Fibroblast of the conjunctiva (primary cell): Measurements from ENCODE around the gene POLDIP2.
A peak's percentile ranks its signal among the peaks of the same experiment; 100 is the strongest.
"Not testable (repeated sequence)": the region's sequence is repeated elsewhere in the genome, so short reads cannot be mapped to it uniquely, and the experiment has no call there.

ENCODE experiments used
- DNase-seq: peaks from one replicate; pipeline ENCODE4 v3.0.0-alpha.2; 2010; ENCODE audit warnings: low read depth

Gene POLDIP2

DNA sequence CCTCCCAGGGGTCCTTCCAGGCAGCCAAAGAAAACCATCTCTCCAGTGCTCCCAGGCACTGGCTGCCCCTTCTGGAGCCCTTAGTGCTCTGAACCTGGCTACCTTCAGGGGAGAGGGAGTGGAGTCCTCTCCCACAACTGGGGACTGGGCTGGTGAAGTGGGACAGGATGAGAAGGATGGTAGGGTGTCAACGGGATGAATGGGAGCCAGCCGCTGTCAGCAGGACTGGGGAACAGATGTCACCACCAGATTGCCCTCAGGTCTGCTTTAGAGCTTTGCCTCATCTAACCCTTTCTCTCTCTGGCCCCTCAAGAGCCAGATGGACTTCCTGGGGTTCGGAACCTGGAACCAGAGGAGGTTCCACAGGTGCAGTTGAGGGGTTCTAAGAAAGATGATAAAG is 8.2 kb upstream of the POLDIP2 start:
- DNase-seq = no peak

- no peak for DNase-seq
These were observed 7.5 kb upstream of the POLDIP2 start, which contains the start of gene SEBOX for GRCh38 chr17:28364665-28365363. TSS of gene SEBOX (minus strand) at chr17:28365199. CDS start at chr17:28365151, 48 bp downstream.

DNA sequence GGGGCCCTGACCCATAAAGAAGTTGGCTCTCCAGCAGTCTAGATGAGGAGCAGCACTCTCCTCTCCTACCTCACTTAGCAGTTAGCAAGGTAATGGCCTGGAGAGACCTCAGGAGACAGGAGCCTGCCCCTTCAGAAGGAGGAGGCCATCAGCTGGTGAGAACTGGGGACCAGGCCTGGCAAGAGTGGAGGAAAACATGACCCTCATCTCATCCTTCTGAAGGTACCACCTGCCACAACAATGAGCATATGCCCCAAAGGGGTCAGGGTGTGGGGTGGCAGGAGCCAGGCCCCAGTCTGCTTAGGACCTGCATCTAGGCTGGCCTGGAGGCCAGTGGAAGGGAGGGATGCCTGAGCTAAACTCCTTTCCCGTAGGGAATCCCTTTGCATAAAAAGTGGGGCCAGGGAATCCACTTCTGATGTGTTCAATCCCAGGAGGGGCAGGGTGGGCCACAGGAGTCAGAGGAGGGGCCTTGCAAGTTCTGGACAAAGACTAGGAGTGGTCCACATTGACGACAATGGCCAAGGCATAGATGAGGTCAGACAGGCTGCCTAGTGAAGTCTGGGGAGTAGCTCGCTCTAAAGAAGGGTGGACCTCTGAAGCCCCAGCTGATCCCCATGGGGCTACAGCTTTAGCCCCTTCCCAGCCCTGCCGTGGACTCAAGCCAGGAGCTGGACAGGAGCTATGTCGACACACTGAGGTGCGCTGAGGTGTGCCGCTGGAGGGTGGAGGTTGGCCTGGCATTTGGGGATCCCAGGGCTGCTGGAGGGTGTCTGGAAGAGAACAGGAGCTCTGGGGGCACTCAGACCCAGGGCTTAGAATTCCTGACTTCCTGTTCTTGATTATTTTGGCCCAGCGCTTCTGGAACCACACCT is 6.7 kb upstream of the POLDIP2 start:
- DNase-seq = no peak

GRCh38 chr17:28363186-28363585 is 5.9 kb upstream of the POLDIP2 start:
- DNase-seq = no peak

DNA sequence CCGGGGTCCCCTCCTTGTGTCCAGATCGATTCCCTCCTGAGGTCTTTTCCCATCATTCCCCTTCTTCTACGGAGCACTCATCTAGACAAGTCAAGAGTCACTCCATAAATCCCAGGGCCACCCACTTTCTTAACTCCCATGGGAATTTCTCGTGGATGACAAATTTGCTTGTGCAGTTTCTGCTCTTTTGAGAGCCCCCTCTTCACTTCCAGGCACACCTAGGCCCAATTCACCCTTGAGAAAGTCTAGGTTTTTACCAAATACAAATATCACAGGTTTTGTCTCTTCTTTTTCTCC is 522 bp upstream of the POLDIP2 start:
- DNase-seq = no peak

- no peak for DNase-seq
These were observed 7.1 kb downstream of the POLDIP2 start for GRCh38 chr17:28350271-28350670.

GRCh38 chr17:28348979-28349378 is 8.3 kb downstream of the POLDIP2 start:
- no peak for DNase-seq

DNA sequence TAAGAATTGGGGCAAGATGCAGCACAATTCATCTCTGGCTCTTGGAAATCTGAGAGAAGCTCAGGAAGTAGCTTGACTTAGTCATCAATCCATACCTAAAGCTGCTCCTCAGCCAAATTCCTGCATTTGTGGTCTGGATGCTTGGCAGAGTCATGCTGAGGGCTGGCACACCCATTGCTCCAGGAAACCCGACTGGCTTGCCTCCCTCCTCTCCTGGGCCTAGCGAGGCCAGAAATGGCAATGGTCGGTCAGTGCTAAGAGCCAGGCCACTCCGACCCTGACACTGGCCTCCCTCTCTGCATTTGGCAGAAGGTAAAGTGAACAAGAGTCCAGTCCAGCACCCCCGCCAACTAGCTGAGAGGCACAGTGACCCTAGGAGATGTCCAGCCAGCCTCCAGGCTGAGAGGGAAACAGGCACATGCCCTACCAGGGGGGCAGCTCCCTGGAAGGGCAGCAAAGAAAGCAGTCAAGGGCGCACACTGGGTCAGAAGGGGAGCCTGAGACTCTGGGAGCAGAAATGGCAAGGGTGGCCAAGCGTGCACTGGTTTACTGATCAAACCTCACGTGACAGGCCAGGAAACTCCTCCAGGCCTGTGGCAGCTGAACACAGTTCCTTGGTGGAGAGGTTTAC is 10.0 kb downstream of the POLDIP2 start:
- DNase-seq = peak; percentile 61

GRCh38 chr17:28346746-28347246 is 10.5 kb downstream of the POLDIP2 start:
- no peak for DNase-seq

DNA sequence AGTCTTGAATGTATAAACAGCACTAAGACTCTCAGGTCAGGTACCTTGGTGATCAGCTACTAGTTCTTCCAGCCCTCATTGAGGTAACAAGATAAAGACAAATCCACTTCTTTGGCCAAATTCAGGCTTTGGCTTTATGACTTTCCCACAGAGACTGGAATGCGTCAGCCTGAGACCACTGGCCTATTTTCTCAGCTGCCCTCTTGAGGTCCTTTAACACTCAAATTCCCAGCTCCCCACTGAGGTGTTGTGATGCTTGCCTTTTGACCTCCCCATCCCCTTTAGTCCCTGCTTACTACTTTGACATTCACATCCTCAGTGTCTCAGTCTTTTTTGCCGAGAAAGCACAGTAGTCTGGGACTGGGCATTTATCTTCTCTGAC is 11.1 kb downstream of the POLDIP2 start:
- no peak for DNase-seq

- DNase-seq = no peak
These were observed 11.7 kb downstream of the POLDIP2 start for GRCh38 chr17:28345419-28346198.

- no peak for DNase-seq
These were observed 12.9 kb downstream of the POLDIP2 start for GRCh38 chr17:28344435-28344901.

GRCh38 chr17:28344011-28344410 is 13.3 kb downstream of the POLDIP2 start:
- no peak for DNase-seq

GRCh38 chr17:28343491-28343932 is 13.8 kb downstream of the POLDIP2 start:
- DNase-seq = no peak

- no peak for DNase-seq
These were observed 15.0 kb downstream of the POLDIP2 start for GRCh38 chr17:28342313-28342712.

DNA sequence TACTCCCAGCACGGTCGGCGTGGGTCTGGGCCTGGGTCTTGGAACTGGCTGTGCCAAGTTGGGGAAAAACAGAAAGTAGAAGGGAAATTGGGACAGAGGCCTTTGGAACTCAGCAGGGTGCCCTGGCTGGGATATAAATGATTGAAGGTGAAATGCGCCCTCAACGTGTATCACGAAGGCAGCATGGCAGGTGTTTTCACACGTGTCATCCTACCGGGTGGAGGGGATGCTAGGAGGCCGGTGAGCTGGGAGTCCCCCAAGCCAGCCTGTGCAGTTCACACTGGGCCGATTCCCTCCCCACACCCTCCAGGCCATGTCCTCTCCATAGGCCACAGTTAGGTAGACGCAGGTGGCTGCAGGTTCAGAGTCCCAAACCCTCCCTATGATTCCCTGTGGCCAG is 15.8 kb downstream of the POLDIP2 start:
- no peak for DNase-seq

- no peak for DNase-seq
These were observed 17.0 kb downstream of the POLDIP2 start for GRCh38 chr17:28340374-28340773.

- no peak for DNase-seq
These were observed 17.9 kb downstream of the POLDIP2 start for GRCh38 chr17:28339431-28339830.

DNA sequence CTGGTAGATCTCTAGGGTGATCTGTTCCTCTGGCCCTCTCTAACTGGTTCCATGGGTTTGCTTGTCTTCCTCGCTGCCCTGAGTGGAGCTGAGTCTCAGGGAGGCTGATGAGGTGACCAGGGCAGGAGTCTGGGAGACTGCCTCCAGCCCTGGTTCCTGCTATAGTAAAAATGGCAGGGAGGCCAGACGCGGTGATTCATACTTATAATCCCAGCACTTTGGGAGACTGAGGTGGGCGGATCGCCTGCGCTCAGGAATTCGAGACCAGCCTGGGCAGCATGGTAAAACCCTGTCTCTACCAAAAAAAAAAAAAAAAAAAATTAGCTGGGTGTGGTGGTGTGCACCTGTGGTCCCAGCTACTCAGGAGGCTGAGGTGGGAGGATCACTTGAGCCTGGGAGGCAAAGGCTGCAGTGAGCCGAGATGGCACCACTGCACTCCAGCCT is 18.5 kb downstream of the POLDIP2 start:
- DNase-seq = not testable (repeated sequence)

DNA sequence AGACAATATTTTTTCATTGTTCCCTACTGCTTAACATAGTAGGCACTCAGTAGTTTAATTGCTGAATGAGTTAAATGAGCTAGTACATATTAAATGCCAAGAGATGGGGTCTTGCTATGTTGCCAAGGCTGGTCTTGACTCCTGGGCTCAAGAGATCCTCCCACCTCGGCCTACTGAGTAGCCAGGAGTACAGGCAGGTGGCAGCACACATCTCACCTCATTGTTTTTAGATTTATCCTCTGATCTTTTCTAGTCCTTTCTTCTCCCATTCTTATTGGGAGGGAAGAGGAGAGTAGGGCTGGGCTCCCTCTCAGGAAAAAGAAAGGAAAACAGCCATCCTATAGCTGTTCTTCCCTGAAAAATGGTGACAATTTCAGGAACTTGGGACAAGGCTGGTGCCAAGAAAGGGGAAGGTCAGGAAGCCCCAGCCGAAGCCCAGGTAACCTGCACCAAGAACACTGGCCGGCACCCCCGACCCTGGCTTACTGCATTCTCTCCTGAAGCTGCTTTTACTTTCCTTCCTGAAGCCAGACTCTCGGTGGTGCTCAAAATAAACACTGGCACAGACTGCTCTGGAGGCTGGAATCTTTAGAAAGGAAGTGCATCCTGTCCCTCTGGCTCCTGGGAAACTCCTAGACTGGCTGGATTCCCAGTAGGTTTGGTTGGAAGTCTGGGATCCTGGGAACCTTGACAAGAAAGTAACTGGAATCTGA is 19.1 kb downstream of the POLDIP2 start:
- DNase-seq = no peak
